HG03066 (cell line): ENCODE measurements around the gene TMEM129.

Experiments
- ATAC-seq: cut with Tn5 transposase; IDR thresholded peaks from one replicate; pipeline ENCODE4 v1.9.1; 2021; ENCODE audit warnings: low read depth; ENCODE audit not compliant: unreplicated experiment

TMEM129 gene, protein sequence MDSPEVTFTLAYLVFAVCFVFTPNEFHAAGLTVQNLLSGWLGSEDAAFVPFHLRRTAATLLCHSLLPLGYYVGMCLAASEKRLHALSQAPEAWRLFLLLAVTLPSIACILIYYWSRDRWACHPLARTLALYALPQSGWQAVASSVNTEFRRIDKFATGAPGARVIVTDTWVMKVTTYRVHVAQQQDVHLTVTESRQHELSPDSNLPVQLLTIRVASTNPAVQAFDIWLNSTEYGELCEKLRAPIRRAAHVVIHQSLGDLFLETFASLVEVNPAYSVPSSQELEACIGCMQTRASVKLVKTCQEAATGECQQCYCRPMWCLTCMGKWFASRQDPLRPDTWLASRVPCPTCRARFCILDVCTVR

DNA sequence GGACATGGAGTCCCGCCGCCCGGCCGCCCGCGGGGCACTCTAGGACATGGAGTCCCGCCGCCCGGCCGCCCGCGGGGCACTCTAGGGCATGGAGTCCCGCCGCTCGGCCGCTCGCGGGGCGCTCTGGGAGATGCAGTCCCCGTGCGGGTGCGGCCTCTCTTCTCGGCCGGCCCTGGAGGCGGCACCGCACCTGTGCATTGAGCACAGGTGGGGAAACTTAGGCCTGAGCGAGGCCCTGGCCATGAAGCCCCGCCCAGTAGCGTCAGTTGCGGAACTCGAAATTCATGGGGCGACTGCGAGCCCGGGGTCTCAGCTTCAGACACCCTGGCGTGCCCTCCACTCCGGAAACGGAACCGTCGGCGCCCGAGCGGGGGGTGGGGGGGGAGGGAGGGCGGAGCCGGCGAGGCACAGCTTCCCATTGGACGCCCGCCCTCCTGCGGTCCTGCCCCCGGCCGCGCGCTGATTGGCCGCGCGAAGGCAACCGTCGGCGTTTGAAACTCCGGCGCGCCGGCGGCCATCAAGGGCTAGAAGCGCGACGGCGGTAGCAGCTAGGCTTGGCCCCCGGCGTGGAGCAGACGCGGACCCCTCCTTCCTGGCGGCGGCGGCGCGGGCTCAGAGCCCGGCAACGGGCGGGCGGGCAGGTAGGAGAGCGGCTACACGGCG is at the start of gene TMEM129, which contains the start of gene TACC3:
Gene TMEM129 (minus strand): TSS at position 321 of the 663 bp plus-strand sequence. CDS start 486 bp downstream, outside the sequence.
Gene TACC3 (plus strand): TSS at position 519 of the 663 bp plus-strand sequence. CDS start 1,901 bp downstream, outside the sequence.
- ATAC-seq = peak; percentile 74

DNA sequence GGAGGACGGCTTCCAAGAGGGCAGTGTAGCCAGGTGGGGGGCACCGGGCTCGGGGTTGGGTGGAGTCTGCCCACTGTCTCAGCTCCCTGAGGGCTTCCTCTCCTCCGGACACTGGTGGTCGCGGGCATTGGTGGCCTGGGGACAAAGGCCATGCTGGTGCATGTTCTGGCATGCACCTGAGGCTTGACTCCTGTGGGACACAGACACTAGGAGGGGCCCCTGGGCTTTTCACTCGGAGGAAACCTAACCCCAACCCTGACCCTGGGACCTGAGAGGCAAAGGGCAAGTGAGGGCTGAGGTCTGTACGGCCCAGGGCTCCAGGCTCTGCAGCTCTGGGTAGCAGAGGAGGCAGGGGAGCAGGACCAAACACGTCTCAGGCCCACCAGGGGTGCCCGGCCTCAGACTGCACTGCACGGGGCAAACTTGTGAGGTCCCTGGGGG is 49.7 kb upstream of the TMEM129 start:
- ATAC-seq = no peak

DNA sequence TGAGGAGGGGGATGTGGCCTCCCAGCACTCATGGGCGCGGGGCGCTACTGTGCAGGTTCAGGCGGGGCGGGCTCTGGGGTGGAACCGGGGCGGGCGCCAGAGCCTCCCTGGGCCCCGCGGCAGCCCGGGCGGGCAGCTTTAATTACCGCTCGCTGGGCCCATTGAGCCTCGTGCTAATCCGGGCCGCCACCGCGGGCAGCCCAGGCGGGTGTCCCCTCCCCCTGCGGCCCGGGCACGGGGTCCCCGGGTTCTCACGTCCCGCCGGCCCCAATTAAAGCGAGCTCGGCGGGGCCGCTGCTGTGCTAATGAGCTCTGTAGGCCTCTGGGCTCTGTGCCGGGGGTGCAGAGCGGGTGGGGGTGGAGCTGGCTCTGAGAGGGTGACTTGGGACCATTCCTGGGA is 49.1 kb upstream of the TMEM129 start:
- ATAC-seq = no peak

DNA sequence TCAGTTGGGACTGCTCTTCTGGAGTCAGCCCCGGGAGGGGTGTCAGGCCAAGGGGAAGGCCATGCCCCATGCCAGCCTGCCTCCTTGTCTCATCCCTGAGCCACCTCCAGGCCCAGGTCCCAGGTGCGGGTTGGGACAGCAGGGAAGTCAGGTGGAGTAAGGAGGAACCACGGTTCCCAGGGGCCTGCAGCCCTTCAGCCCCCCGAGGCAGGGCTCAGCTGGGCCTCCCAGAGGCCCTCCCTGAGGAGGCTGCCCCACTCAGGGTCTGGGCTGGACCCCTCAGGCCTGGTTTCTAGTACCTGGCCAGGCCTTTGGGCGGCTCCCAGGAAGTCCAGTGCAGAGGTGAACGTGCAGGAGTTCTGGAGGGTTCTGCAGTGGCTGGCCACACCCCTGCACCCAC is 48.6 kb upstream of the TMEM129 start:
- ATAC-seq = no peak

DNA sequence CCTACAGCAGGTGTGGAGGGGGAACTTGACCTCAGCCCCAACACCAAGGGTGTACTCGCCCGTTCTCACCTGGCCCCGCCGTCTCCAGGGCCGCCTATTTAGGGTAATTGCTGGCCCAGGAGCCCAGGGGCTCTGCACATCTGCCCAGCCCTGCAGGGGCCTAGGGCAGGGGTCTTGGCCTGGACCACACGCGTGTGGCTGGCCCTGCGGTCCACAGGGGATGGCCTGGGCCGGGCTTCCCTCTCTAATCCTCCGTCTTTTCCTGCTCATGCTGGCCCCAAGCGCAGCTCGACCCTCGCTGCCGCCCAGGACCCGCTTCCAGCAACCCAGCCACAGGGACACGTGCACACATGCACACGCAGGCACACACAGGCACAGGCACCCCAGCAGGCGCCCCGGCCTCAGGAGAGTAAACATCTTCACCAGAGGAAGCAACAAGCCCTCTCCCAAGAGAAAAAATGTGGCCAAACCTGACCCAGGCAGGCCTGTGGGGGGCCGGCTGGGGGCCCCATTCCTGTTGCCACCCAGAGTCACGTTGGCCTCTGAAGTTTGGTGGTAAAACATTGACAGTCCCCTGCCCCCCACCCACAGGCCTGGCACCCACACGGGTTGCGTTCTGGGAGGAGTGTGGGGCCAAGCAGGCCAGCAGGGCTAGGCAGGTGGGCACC is 47.4 kb upstream of the TMEM129 start:
- ATAC-seq = no peak

DNA sequence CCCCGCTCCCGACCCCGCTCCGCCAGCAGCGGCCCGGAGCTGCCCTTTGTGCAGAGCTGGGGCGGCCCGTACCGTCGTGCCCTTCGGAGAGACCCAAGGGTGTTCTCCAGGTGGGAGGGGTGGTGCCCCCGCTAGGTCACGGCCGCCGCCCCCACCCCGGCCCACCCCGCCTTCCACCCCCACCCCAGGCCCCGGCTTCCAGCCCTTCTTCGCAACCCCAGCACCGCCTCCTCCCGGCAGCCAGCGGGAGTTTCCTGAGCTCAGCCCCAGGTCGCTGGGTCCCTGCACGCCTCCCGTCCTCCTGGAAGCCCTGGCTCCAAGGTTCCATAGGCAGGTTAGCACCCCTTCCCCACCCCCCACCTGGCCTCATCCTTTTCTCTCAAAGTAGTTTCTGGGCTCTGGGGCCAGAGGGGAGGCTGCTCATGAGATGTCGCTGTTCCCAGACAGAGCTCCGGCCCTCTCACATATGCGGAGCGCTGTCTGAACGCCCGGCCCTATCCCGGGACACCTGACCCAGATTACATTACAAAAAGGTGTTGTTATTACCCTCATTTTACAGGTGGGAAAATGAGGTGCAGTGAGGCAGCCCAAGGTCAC is 46.7 kb upstream of the TMEM129 start:
- no peak for ATAC-seq

DNA sequence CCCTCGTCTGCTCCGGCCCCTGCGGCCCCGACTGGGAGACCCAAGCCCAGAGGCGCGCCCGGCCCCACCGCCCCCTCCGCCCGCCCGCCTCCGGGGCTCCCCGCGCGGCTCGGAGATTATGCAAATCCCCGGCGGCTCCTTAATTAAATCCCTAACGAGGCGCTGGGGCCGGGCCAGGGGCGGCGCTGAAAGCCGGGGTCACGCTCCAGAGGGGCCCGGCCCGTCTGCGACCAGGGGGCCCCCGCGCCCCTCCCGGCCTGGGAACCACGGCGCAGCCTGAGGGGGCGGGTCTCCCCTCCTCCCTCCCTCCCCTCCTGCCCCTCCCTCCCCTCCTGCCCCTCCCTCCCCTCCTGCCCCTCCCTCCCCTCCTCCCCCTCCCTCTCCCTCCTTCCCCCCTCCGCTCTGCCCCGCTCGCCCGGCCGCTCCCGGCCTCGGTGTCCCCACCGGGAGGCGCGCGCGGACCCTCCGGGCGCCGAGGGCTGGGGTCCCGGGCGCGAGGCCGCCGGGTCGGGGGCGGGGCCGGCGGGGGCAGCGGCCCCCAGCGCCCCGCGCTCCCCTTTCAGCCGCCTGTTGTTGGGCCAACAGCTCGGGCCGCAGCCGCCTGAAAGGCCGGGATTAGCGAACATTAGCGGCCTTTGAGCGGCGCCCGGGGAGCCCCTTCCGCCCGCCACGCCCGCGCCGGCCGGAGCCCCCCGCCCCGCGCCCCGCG is 46.1 kb upstream of the TMEM129 start:
- no peak for ATAC-seq

DNA sequence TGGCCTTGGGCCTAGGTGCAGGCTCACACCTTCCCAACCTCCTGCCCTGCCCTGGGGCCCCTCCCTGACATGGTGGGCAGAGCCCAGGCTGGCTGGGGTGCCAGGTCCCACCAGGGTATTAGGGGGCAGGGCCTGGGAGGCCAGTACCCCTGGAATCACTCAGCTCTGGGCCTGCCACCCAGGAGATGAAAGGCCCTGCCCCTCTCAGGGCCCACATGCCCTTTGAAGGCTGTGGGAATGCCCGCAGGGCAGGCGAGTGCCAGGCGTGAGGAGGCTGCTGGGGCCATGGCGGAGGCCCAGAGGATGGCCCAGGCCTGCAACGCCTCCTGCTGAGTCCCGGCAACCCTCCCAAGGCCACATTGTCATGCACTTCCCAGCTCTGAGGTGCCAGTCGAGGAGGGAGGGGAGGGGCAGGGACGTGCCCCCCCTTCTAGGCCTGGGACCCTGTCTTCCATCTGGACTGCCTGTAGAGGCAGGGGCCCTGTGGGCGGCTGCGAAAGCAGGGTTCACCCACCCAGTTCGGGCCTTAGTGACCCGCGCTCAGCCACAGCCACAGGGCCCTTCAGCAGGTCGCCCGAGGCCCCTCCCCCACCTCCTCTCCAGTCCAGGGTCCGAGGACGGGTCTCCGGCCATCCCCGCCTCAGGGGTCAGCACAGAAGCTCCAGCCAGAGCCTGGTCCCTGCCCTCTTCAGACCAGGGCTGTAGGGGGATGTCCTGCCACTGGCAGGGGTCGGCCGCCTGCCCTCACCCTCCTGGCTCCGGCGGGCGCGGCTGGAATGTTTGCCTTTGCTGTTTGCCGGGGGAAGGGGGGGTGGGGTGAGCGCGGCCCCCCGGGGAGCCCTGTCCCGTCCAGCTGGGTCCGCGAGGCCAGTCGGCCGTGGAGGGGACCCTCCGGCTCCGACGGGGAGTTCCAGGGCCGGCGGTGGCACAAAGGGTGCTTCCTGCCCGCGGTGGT is 45.3 kb upstream of the TMEM129 start:
- ATAC-seq = no peak

DNA sequence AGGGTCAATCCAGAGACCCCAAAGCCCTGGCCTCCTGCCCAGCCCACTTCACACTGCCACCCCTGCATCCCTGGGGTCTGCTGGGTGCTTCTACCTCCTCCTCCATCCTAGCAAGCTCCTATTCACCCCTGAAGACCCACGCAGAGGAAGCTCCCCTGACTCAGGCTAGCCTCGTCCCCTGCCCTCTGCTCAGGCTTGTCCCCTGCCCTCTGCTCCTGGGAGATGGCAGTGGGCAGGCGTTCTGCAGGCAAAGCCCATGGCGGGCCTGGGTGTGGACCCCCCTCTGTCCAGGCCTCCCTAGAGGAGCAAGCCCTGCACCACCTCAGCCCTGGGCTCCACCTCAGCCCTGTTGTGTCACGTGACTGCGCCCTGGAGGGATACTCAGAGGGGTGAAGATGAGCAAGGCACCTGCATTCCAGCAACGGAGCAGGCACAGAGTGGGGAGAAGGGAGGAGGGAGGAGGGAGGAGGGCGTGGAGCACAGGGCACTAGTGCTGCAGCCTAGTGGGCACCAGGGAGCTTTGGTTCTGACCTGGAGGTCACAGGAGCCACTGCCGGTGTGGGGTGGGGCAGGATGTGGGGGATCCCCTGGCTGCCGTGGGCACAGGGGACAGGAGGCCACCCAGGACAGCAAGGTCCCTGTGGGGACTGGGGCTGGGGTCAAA is 44.4 kb upstream of the TMEM129 start:
- no peak for ATAC-seq

DNA sequence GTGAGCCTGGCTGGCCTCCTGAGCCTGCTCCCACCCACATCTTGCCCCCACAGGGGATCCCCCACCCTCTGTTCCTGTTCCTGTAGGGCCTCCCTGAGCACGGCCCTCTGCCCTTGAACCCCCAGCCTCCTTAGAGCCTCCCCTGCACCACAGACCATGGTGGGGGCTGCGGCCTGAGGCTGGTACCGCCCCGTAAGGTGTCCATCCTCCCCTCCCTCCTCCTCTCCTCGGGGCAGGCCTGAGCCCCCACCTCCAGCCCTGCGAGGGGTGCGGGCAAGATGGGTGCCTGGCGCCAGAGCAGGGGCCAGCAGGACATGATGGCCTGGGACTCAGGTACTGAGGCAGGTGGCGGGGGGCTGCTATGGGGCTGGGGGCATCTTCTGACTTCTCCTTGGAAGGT is 43.5 kb upstream of the TMEM129 start:
- no peak for ATAC-seq

DNA sequence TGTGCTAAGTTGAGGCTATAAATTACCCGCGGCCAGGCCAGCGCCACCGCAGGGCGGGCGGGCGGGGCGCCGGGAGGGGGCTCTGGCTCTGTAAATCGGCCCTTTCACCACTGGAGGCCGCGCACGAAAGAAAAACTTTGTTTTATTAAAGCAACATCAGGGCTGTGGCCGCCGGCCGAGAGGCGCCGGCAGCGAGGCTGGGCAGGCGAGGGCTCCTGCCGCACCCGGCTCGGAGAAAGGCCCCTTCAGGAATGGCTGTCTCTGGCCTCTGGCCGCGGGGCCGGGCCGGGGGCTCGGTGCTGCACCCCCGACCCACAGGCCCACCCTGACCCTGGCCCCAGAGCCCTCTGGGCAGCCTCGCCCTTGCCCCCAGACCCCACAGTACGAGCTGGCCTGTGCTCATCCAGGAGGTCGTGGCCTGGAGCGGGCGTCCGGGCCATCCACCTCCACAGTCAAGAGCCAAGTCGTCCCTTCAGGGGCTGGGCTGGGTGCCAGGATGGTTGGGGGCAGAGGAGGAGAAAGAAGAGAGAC is 42.5 kb upstream of the TMEM129 start:
- ATAC-seq = no peak

DNA sequence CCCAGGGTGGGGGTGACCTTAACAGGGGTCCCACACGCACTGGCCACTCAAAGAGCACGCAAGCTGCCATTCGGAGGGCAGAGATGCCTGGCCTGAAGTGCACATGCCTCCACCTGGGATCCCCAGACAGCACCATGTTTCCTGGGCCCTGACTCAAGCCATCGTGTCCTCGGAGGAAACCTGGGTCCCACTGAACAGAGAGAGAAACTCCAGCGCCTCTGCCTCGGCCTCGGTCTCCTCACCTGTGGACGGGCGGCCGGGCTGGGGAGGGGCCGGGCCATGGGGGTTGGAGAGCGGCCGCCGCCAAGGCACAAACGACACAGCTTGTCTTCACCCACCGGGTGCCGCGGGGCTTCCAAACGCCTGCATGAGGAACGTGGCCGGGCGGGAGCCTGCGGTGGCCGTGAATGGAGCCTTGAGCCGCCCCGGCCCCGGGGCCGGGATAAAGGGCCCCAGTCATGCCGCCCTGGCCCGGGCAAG is 42.0 kb upstream of the TMEM129 start:
- no peak for ATAC-seq

DNA sequence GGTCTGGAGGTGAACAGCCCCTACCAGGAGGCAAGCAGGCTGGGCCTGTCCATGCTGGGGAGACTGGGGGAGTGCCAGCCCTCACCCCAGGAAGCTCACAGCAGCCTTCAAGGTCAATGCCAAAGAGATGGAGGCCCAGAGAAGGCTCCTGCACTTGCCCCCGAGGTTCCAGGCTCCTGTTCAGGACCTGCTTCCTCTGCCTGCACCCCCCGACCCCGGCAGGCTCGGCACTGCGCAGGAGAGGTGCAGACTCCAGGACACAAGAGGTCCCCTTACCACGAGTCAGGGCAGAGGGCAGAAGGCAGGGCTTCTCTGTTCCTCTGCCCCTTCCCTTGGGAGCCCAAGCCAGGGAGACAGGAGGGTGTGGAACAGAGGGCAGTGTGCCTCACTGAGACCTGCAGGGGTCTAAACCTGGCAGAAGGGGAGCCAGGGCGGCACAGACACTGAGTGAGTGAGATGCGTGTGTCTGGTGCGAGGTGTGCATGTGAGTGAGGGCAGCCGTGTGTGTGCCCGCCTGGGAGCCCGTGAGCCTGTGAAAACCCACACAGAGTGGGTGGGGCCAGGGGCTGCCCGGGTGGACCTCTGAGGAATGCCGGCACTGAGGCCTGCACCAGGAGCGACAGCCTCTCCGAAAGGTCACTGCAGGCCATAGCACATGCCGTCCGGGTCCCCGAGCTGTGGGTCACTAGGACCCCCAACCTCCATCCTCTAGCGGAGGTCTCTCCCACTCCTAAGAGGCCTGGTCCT is 41.3 kb upstream of the TMEM129 start:
- no peak for ATAC-seq

DNA sequence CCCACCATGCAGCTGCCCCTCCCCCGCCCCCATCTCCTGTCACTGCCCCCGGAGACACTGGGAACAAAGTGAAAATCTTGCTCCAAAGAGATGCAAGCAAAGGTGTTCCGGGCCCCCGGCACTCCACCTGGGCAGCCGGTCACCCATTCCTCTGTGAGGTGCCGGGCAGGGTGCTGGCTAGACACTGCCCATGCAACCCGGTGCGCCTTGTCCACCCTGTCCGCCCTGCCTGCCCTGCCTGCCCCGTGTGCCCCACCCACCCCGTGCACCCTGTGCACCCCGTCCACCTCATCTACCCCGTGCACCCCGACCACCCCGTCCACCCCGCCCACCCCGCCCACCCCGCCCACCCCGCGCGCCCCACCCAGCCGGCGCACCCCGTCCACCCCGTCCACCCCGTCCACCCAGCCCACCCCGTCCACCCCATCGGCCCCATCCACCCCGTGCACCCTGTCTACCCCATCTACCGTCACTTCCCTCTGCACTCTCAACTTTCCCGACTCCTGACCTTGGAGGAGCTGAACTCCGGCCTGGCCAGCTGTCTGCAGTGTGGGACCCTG is 40.1 kb upstream of the TMEM129 start:
- ATAC-seq = no peak

DNA sequence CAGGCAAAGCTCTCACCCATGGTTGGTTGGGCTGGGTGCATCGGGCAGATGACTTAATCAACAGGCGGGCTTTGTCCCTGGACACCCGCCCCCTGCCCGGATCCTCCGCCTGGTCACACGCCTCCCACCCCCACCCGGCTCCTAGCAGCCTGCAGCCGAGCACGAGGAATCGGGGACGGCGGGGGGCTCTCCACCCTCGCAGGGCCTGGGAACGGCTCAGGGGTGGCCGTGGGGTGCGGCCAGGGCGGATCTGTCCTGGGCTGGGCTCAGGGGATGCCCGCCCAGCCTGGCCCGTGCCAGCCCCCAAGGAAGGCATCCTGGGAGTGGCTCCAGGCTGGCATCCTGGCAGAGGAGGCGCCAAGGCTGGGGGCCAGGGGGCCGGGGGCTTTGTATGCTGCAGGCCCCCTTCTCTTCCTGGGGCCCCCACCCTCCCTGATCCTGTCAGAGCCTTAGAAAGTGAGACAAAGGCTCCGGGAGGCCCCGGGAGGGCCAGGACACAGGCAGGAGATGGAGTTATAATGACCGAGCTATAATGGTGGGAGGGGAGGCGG is 39.5 kb upstream of the TMEM129 start:
- no peak for ATAC-seq

DNA sequence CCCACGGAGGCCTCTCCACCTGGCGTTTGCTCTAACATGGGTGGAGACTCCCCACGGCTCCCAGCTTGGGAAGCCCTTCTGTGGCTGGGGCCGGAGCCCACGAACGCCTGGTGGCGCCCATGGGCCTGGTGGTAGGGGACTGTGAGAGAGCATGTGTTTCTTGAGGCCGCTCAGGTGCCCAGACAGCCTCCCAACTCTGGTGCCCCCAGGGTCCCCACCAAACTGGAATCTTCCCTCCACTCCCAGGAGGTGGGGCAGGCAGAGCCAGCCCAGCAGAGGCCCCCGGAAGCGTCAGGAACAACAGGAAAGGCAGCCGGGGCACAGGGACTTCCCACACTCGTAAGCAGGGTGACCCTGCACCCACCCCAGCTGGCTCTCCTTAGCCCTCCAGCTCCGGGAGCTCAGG is 38.7 kb upstream of the TMEM129 start:
- no peak for ATAC-seq

DNA sequence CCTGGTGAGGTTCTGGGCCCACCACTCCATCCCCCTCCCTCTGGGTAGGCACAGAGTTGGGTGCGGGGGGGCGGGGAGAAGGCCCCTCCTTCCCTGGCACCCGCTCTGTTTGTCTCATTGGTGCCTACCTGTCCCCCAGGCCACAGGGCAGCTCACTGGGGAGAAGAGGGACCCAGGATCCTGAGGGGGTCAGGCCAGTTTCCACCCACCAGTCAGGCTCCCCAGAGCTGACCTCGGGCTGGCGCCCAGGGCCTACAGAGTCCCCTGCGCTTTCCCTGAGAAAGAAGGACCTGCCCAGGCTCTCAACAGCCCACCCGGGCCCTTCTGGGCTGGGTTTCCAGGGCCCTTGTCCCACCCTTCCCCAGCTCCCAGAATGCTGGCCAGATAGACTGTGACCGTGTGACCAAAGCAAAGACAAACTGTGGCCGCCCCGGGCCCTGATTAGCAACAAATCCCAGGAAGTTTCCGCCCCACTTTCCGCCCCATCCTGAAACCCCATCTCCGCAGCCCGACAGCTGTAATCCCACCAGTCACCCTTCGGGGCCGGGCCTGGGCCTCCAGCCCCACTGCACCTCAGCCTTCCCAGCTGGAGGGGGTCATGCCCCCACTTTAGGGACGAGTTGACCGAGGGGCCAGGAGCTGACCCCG is 38.2 kb upstream of the TMEM129 start:
- ATAC-seq = no peak
